Activated CD4-positive, alpha-beta T cell treated with anti-CD3 and anti-CD28 coated beads, Interleukin-2, amount 10 ng/mL, durations not matched to agents 24 days and 14 days (primary cell): Measurements from ENCODE around the gene IFITM2. TPM values are rescaled to one million over a fixed set of nuclear protein-coding genes. Genes with fewer than 3 reads are reported as not detected.

Source experiments
- DNase-seq: peaks from one replicate; pipeline ENCODE4 v3.0.0; 2022
- H3K27ac Mint-ChIP-seq: one replicate; pipeline ENCODE4 v1.8.0; 2022; ENCODE audit warnings: mild to moderate bottlenecking, mixed read lengths
- H3K27me3 Mint-ChIP-seq: one replicate; pipeline ENCODE4 v1.8.0; 2022; ENCODE audit warnings: mixed read lengths
- H3K36me3 Mint-ChIP-seq: one replicate; pipeline ENCODE4 v1.8.0; 2022; ENCODE audit warnings: low read depth, mild to moderate bottlenecking, mixed read lengths
- H3K4me1 Mint-ChIP-seq: one replicate; pipeline ENCODE4 v1.8.0; 2021; ENCODE audit warnings: mixed read lengths
- H3K4me3 Mint-ChIP-seq: one replicate; pipeline ENCODE4 v1.8.0; 2022; ENCODE audit warnings: mild to moderate bottlenecking, moderate library complexity, mixed read lengths
- H3K9me3 Mint-ChIP-seq: one replicate; pipeline ENCODE4 v1.8.0; 2021; ENCODE audit warnings: mixed read lengths
- intact Hi-C: fragments of 100-400 bp; cut with micrococcal nuclease; formaldehyde crosslinking; loops from one replicate; pipeline ENCODE4 v1.15.1; 2023
- total RNA-seq: library from RNA; stranded (reverse); gene quantifications from 2 replicates; pipeline ENCODE4 v1.2.3, GENCODE V29; 2022

Gene IFITM2
- total RNA-seq, 1 donor from 2014 or later: 659 TPM

- DNase-seq: no peak
- peaks cover 14% of the 10 kb centered on the region for H3K4me1 Mint-ChIP-seq
- H3K4me3 Mint-ChIP-seq: no peak overlapping the region
- peaks cover 19% of the 10 kb centered on the region for H3K36me3 Mint-ChIP-seq
- H3K27me3 Mint-ChIP-seq: no peaks in the 10 kb centered on the region
- H3K9me3 Mint-ChIP-seq: no peaks in the 10 kb centered on the region
- H3K27ac Mint-ChIP-seq: no peak overlapping the region
- intact Hi-C loops: no loop called here
Observed at GRCh38 chr11:293852-294661, 13.6 kb upstream of the IFITM2 start.

GRCh38 chr11:294780-295179, 12.8 kb upstream of the IFITM2 start:
- Mint-ChIP-seq H3K9me3 (no peaks in the 10 kb centered on the region), H3K4me1 (peaks cover 12% of the 10 kb centered on the region), H3K27me3 (no peaks in the 10 kb centered on the region), H3K27ac (no peak overlapping the region), H3K36me3 (peaks cover 18% of the 10 kb centered on the region), H3K4me3 (no peak overlapping the region)
- no peak for DNase-seq
- intact Hi-C loops: no loop called here

- Mint-ChIP-seq H3K4me3 (no peak overlapping the region), H3K36me3 (peaks cover 16% of the 10 kb centered on the region), H3K4me1 (peaks cover 10% of the 10 kb centered on the region), H3K27me3 (peaks cover 4% of the 10 kb centered on the region), H3K9me3 (no peaks in the 10 kb centered on the region), H3K27ac (no peak overlapping the region)
- intact Hi-C loops: no loop called here
- DNase-seq: no peak
Observed at GRCh38 chr11:295351-296170, 12.1 kb upstream of the IFITM2 start.

GRCh38 chr11:296171-297050, 11.2 kb upstream of the IFITM2 start:
- peaks cover 10% of the 10 kb centered on the region for H3K36me3 Mint-ChIP-seq
- DNase-seq: no peak
- peaks cover 9% of the 10 kb centered on the region for H3K27me3 Mint-ChIP-seq
- intact Hi-C loops: no loop called here
- no peak overlapping the region for H3K4me3 Mint-ChIP-seq
- no peak overlapping the region for H3K27ac Mint-ChIP-seq
- H3K9me3 Mint-ChIP-seq: no peaks in the 10 kb centered on the region
- peaks cover 4% of the 10 kb centered on the region for H3K4me1 Mint-ChIP-seq

GRCh38 chr11:297051-297585, 10.5 kb upstream of the IFITM2 start:
- no peak for DNase-seq

GRCh38 chr11:297586-298405, 9.8 kb upstream of the IFITM2 start:
- Mint-ChIP-seq H3K36me3 (peaks cover 6% of the 10 kb centered on the region), H3K4me1 (peaks cover 5% of the 10 kb centered on the region), H3K4me3 (no peak overlapping the region), H3K9me3 (no peaks in the 10 kb centered on the region), H3K27ac (peak overlapping the region; percentile 66), H3K27me3 (peaks cover 9% of the 10 kb centered on the region)
- intact Hi-C loops: no loop called here
- peak; percentile 78 for DNase-seq

More at GRCh38 chr11:297051-297585, 10.5 kb upstream of the IFITM2 start:
- Mint-ChIP-seq H3K27me3 (peaks cover 9% of the 10 kb centered on the region), H3K4me3 (no peak overlapping the region), H3K9me3 (no peaks in the 10 kb centered on the region), H3K4me1 (peaks cover 4% of the 10 kb centered on the region), H3K27ac (peak overlapping the region; percentile 66), H3K36me3 (peaks cover 8% of the 10 kb centered on the region)
- intact Hi-C loops: no loop called here

GRCh38 chr11:298406-299065, 9.1 kb upstream of the IFITM2 start:
- no peak for DNase-seq
- Mint-ChIP-seq H3K9me3 (no peaks in the 10 kb centered on the region), H3K27me3 (peaks cover 9% of the 10 kb centered on the region), H3K36me3 (peaks cover 3% of the 10 kb centered on the region), H3K4me3 (no peak overlapping the region), H3K4me1 (peaks cover 10% of the 10 kb centered on the region), H3K27ac (no peak overlapping the region)
- intact Hi-C loops: no loop called here

- peaks cover 3% of the 10 kb centered on the region for H3K36me3 Mint-ChIP-seq
- H3K27ac Mint-ChIP-seq: no peak within 1 kb of the TSS
- peaks cover 10% of the 10 kb centered on the region for H3K4me1 Mint-ChIP-seq
- H3K27me3 Mint-ChIP-seq: peaks cover 9% of the 10 kb centered on the region
- DNase-seq: no peak
- no peak within 1 kb of the TSS for H3K4me3 Mint-ChIP-seq
- no peaks in the 10 kb centered on the region for H3K9me3 Mint-ChIP-seq
- intact Hi-C loops: no loop called here
Observed at GRCh38 chr11:299081-299891, 8.3 kb upstream of the IFITM2 start, which contains the start of gene IFITM5. Gene IFITM5, minus strand, starts transcription at chr11:299526. Its CDS starts 36 bp downstream, at chr11:299490.

- Mint-ChIP-seq H3K36me3 (peaks cover 2% of the 10 kb centered on the region), H3K27me3 (peaks cover 9% of the 10 kb centered on the region), H3K4me3 (no peak overlapping the region), H3K9me3 (no peaks in the 10 kb centered on the region), H3K27ac (no peak overlapping the region), H3K4me1 (peaks cover 10% of the 10 kb centered on the region)
- no peak for DNase-seq
- intact Hi-C loops: no loop called here
Observed at GRCh38 chr11:299951-300735, 7.5 kb upstream of the IFITM2 start.

GRCh38 chr11:303363-303762, 4.3 kb upstream of the IFITM2 start:
- Mint-ChIP-seq H3K4me1 (peaks cover 26% of the 10 kb centered on the region), H3K4me3 (no peak overlapping the region), H3K36me3 (peaks cover 5% of the 10 kb centered on the region), H3K9me3 (no peaks in the 10 kb centered on the region), H3K27ac (no peak overlapping the region), H3K27me3 (peaks cover 9% of the 10 kb centered on the region)
- intact Hi-C loops: no loop called here
- no peak for DNase-seq

GRCh38 chr11:304061-304506, 3.5 kb upstream of the IFITM2 start:
- H3K4me3 Mint-ChIP-seq: no peak overlapping the region
- H3K27ac Mint-ChIP-seq: no peak overlapping the region
- DNase-seq: no peak
- no peaks in the 10 kb centered on the region for H3K9me3 Mint-ChIP-seq
- H3K36me3 Mint-ChIP-seq: peaks cover 12% of the 10 kb centered on the region
- peaks cover 29% of the 10 kb centered on the region for H3K4me1 Mint-ChIP-seq
- peaks cover 9% of the 10 kb centered on the region for H3K27me3 Mint-ChIP-seq
- intact Hi-C loops: no loop called here
